KMS-11 (cell line): ENCODE results near the gene CSMD2.

Source experiments
- H2AFZ ChIP-seq: fragments of 200-600 bp; sonication (generic); 2 replicates; pipeline ENCODE4 v1.6.1; 2016; ENCODE audit warnings: antibody characterized with exemption, mixed run types, low read depth
- H3K27ac ChIP-seq: fragments of 200-600 bp; sonication (generic); 2 replicates; pipeline ENCODE4 v1.6.1; 2016; ENCODE audit warnings: mild to moderate bottlenecking, mixed run types
- H3K27me3 ChIP-seq: fragments of 200-600 bp; sonication (generic); 2 replicates; pipeline ENCODE4 v1.6.1; 2017; ENCODE audit warnings: mild to moderate bottlenecking, low read depth, mixed run types, moderate library complexity; ENCODE audit not compliant: insufficient read depth
- H3K36me3 ChIP-seq: fragments of 200-600 bp; sonication (generic); 2 replicates; pipeline ENCODE4 v1.6.1; 2017; ENCODE audit warnings: mild to moderate bottlenecking, mixed run types; ENCODE audit not compliant: insufficient read depth
- H3K4me1 ChIP-seq: fragments of 200-600 bp; sonication (generic); 2 replicates; pipeline ENCODE4 v1.6.1; 2016; ENCODE audit warnings: mild to moderate bottlenecking, low read depth, mixed run types; ENCODE audit not compliant: poor library complexity, severe bottlenecking
- H3K4me2 ChIP-seq: fragments of 200-600 bp; sonication (generic); 2 replicates; pipeline ENCODE4 v1.7.0; 2016; ENCODE audit warnings: mild to moderate bottlenecking, mixed run types
- H3K4me3 ChIP-seq: fragments of 200-600 bp; sonication (generic); IDR thresholded peaks from 2 replicates; pipeline ENCODE4 v1.6.1; 2017; ENCODE audit warnings: low read depth, low read length, mixed read lengths; ENCODE audit not compliant: insufficient read depth
- H3K79me2 ChIP-seq: fragments of 200-600 bp; sonication (generic); 2 replicates; pipeline ENCODE4 v1.6.1; 2016; ENCODE audit warnings: low read depth, mixed run types; ENCODE audit not compliant: insufficient read depth
- H3K9ac ChIP-seq: fragments of 200-600 bp; sonication (generic); 2 replicates; pipeline ENCODE4 v1.6.1; 2016; ENCODE audit warnings: mild to moderate bottlenecking, mixed run types
- H4K20me1 ChIP-seq: fragments of 200-600 bp; sonication (generic); 2 replicates; pipeline ENCODE4 v1.6.1; 2016; ENCODE audit warnings: mild to moderate bottlenecking, mixed run types; ENCODE audit not compliant: insufficient read depth
- TF ChIP-seq, protein P1 (sequence below): fragments of 200-600 bp; sonication (generic); conservative IDR thresholded peaks from 2 replicates; pipeline ENCODE4 v1.6.1; 2017; ENCODE audit warnings: low read depth, mild to moderate bottlenecking, antibody characterized with exemption, low read length, moderate library complexity, mixed read lengths

The CSMD2 gene

DNA sequence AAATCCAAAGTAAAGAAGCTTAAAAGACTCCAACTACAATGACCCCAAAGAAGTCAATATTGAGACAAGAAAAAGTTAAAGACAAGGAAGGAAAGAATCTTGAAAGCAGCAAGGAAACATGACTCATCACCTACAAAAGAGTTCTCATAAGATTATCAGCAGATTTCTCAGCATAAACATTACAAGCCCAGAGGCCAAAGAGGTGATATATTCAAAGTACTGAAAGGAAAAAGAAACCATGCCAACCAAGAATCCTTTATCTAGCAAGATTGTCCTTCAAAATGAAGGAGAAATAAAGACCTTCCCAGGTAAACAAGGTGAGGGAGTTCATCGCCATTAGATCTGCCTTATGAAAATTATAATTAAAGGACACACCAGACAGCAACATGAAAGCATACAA lies 49.8 kb downstream of the CSMD2 start:
- Histone ChIP-seq H3K27me3 (no peaks in the 10 kb centered on the region), H3K4me2 (no peak overlapping the region), H2AFZ (no peak overlapping the region), H4K20me1 (no peaks in the 10 kb centered on the region), H3K79me2 (no peaks in the 10 kb centered on the region), H3K4me3 (no peak overlapping the region), H3K27ac (no peak overlapping the region), H3K4me1 (no peaks in the 10 kb centered on the region), H3K36me3 (no peaks in the 10 kb centered on the region), H3K9ac (no peak overlapping the region)
- TF ChIP-seq, protein P1, sequence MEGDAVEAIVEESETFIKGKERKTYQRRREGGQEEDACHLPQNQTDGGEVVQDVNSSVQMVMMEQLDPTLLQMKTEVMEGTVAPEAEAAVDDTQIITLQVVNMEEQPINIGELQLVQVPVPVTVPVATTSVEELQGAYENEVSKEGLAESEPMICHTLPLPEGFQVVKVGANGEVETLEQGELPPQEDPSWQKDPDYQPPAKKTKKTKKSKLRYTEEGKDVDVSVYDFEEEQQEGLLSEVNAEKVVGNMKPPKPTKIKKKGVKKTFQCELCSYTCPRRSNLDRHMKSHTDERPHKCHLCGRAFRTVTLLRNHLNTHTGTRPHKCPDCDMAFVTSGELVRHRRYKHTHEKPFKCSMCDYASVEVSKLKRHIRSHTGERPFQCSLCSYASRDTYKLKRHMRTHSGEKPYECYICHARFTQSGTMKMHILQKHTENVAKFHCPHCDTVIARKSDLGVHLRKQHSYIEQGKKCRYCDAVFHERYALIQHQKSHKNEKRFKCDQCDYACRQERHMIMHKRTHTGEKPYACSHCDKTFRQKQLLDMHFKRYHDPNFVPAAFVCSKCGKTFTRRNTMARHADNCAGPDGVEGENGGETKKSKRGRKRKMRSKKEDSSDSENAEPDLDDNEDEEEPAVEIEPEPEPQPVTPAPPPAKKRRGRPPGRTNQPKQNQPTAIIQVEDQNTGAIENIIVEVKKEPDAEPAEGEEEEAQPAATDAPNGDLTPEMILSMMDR, result no peak

DNA sequence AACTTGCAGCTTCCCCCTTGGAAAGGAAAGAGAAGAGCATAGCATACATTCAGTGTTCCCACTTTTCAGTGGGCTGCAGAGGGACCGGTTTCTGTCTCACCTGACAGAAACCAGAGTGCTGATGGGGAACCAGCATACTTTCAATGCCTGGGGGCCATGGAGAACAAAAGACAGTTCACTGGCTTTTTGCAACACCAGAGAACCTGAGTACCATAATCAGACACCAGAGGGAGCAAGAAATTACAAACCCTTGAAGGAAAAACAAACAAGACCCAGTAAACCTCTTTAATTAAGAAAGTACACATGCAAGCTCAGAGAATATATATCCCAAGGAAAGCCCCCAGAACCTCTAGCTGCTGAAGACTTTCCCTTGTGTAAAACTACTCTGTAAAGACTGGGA lies 51.1 kb downstream of the CSMD2 start:
- H3K79me2 ChIP-seq, result no peaks in the 10 kb centered on the region

DNA sequence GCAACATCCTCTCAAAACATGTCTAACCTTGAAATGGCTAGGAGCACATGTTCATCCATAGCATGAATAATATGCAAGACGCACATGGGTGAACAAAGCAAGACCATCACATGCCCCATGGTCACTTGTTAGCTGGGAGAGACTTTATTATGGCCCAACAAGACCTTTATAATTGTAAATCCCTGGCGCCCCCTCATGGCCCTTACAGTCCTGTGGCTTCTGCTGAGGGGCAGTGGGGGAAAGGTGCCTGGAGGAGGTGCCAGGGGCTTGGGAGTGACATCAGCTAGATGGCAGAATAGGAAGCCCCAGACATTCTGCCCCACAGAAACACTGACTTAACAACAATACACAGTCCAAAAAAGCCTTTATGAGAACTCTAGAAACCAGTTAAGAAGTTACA lies 51.7 kb downstream of the CSMD2 start:
- Histone ChIP-seq H4K20me1 (no peaks in the 10 kb centered on the region), H3K36me3 (no peaks in the 10 kb centered on the region), H3K4me2 (no peak overlapping the region), H3K9ac (no peak overlapping the region), H3K4me1 (no peaks in the 10 kb centered on the region), H3K27me3 (no peaks in the 10 kb centered on the region), H3K79me2 (no peaks in the 10 kb centered on the region), H2AFZ (no peak overlapping the region), H3K4me3 (no peak overlapping the region), H3K27ac (no peak overlapping the region)
- TF ChIP-seq, protein P1, result no peak

More for the DNA sequence above, 51.1 kb downstream of the CSMD2 start:
- H3K27ac ChIP-seq, result no peak overlapping the region
- H3K36me3 ChIP-seq, result no peaks in the 10 kb centered on the region
- no peaks in the 10 kb centered on the region for H3K4me1 ChIP-seq
- H3K4me3 ChIP-seq, result no peak overlapping the region
- H4K20me1 ChIP-seq, result no peaks in the 10 kb centered on the region
- TF ChIP-seq, protein P1, result peak; percentile 47
- H3K27me3 ChIP-seq, result no peaks in the 10 kb centered on the region
- H2AFZ ChIP-seq, result no peak overlapping the region
- H3K9ac ChIP-seq, result no peak overlapping the region
- H3K4me2 ChIP-seq, result no peak overlapping the region

DNA sequence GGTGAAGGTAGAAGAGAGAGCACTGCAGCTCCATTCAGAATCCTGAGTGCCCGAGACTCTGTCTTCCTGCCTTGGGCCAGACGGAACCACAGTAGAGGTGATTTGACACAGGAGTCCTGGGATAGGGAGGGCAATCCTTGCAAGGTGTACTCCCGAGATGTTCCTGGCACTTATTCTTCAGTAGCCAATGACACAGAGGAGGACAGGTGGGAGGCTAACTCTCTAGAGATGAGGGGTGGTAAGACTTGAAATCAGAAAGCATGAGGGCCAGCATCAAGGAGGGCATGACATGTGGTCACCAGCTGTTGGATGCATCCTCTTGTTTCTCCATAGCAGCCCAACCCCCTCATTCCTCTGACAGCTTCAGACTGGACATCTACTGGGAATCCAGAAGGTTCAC lies 56.3 kb downstream of the CSMD2 start:
- H3K27me3 ChIP-seq, result no peaks in the 10 kb centered on the region
- H3K4me3 ChIP-seq, result no peak overlapping the region
- H3K4me1 ChIP-seq, result no peaks in the 10 kb centered on the region
- no peaks in the 10 kb centered on the region for H3K79me2 ChIP-seq
- H3K36me3 ChIP-seq, result no peaks in the 10 kb centered on the region
- no peak overlapping the region for H2AFZ ChIP-seq
- no peak overlapping the region for H3K27ac ChIP-seq
- TF ChIP-seq, protein P1, result no peak
- no peak overlapping the region for H3K9ac ChIP-seq
- H4K20me1 ChIP-seq, result no peaks in the 10 kb centered on the region
- no peak overlapping the region for H3K4me2 ChIP-seq

DNA sequence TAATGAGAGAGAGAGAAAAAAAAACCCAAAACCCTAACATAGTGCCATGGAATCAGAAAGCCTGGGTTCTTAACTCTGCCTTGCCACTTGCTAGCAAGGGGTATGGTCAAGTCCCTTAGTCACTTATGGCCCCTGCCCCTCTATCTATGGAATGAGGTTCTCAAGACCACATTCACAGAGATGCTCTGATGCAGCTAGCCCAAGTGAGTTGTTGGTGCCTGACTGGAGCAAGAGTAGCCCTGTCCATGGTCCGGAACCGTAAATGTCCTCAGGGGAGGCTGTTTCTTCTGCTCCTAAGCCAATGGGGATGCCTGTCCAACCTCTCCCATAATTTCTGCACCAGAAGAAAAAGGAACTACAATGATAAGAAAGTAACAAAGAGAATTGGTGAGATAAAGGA lies 56.8 kb downstream of the CSMD2 start:
- TF ChIP-seq, protein P1, result no peak
- no peak overlapping the region for H2AFZ ChIP-seq
- H3K9ac ChIP-seq, result no peak overlapping the region
- H3K4me3 ChIP-seq, result no peak overlapping the region
- no peak overlapping the region for H3K27ac ChIP-seq
- H3K36me3 ChIP-seq, result no peaks in the 10 kb centered on the region
- H3K4me1 ChIP-seq, result no peaks in the 10 kb centered on the region
- no peaks in the 10 kb centered on the region for H4K20me1 ChIP-seq
- no peaks in the 10 kb centered on the region for H3K79me2 ChIP-seq
- H3K4me2 ChIP-seq, result no peak overlapping the region
- no peaks in the 10 kb centered on the region for H3K27me3 ChIP-seq
